Bronchial epithelial cell (primary cell): ENCODE measurements around the gene MICALL1. TPM values are rescaled to one million over a fixed set of nuclear protein-coding genes. Genes with fewer than 3 reads are reported as not detected.

Experiments used
- DNase-seq: peaks from one replicate; pipeline ENCODE4 v3.0.0-alpha.2; 2010; ENCODE audit warnings: low read depth
- FAIRE-seq: peaks from 2 replicates; lab custom pipeline; 2011; peaks lifted over from hg19 to GRCh38; lab: Jason Lieb, UNC
- H3K27me3 ChIP-seq: 2 replicates; pipeline ENCODE4 v1.5.1; 2011; ENCODE audit warnings: low read length; ENCODE audit not compliant: control insufficient read depth, insufficient read depth
- H3K36me3 ChIP-seq: 2 replicates; pipeline ENCODE4 v1.5.1; 2011; ENCODE audit warnings: low read length; ENCODE audit not compliant: control insufficient read depth, insufficient read depth
- H3K4me3 ChIP-seq: 2 replicates; pipeline ENCODE4 v1.5.1; 2011; ENCODE audit warnings: mild to moderate bottlenecking, low read depth, low read length, control low read depth
- total RNA-seq: library from RNA; depleted of rRNA; stranded (reverse); fragments of >200 nt; gene quantifications from 2 replicates; pipeline ENCODE4 v1.2.1, GENCODE V29; 2014
- TF ChIP-seq, protein P1 (sequence below): IDR thresholded peaks from 2 replicates; pipeline ENCODE4 v1.5.1; 2011; ENCODE audit warnings: mild to moderate bottlenecking, moderate library complexity, low read length, control low read depth, inconsistent platforms; ENCODE audit not compliant: insufficient read depth, severe bottlenecking

MICALL1 gene
- total RNA-seq, 1 donor from 2014 or later: 143 TPM

GRCh38 chr22:37985751-37986281, 79.7 kb downstream of the MICALL1 start:
- FAIRE-seq: no peak
- Histone ChIP-seq H3K27me3 (no peaks in the 10 kb centered on the region), H3K4me3 (no peak overlapping the region), H3K36me3 (no peaks in the 10 kb centered on the region)
- TF ChIP-seq, protein P1, sequence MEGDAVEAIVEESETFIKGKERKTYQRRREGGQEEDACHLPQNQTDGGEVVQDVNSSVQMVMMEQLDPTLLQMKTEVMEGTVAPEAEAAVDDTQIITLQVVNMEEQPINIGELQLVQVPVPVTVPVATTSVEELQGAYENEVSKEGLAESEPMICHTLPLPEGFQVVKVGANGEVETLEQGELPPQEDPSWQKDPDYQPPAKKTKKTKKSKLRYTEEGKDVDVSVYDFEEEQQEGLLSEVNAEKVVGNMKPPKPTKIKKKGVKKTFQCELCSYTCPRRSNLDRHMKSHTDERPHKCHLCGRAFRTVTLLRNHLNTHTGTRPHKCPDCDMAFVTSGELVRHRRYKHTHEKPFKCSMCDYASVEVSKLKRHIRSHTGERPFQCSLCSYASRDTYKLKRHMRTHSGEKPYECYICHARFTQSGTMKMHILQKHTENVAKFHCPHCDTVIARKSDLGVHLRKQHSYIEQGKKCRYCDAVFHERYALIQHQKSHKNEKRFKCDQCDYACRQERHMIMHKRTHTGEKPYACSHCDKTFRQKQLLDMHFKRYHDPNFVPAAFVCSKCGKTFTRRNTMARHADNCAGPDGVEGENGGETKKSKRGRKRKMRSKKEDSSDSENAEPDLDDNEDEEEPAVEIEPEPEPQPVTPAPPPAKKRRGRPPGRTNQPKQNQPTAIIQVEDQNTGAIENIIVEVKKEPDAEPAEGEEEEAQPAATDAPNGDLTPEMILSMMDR: no peak
- no peak for DNase-seq

DNA sequence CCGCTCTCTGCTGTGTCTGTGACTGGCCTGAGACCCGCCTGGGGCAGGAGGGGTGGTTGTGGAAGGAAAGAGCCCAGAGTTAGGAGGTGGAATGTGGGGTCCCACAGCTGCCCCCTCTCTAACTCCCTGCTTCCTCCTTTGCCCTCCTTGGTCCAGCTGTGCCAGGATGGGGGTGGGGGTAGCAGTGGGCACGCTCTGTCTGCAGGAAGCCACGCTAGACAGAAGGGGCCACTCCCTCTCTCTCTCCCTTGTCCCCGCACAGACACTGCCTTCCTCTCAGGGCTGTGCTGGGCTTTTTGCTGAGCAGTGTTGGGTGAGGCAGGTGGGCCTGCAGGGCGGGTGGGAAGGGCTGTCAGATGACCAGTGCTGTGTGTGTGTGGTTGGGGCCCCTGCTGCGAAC, 80.3 kb downstream of the MICALL1 start:
- FAIRE-seq: no peak
- TF ChIP-seq, protein P1: no peak

GRCh38 chr22:37989146-37990045, 83.3 kb downstream of the MICALL1 start:
- no peaks in the 10 kb centered on the region for H3K27me3 ChIP-seq
- TF ChIP-seq, protein P1: no peak
- peak; percentile 73 for FAIRE-seq
- no peak for DNase-seq
- H3K36me3 ChIP-seq: no peaks in the 10 kb centered on the region
- no peak overlapping the region for H3K4me3 ChIP-seq

More for the DNA sequence above, 80.3 kb downstream of the MICALL1 start:
- no peak overlapping the region for H3K4me3 ChIP-seq
- no peak for DNase-seq
- no peaks in the 10 kb centered on the region for H3K27me3 ChIP-seq
- H3K36me3 ChIP-seq: no peaks in the 10 kb centered on the region

- DNase-seq (no peak), FAIRE-seq (no peak)
- H3K4me3 ChIP-seq: no peak overlapping the region
- no peaks in the 10 kb centered on the region for H3K27me3 ChIP-seq
- no peaks in the 10 kb centered on the region for H3K36me3 ChIP-seq
- TF ChIP-seq, protein P1: no peak
Measured at GRCh38 chr22:37990301-37990700, 84.2 kb downstream of the MICALL1 start.

DNA sequence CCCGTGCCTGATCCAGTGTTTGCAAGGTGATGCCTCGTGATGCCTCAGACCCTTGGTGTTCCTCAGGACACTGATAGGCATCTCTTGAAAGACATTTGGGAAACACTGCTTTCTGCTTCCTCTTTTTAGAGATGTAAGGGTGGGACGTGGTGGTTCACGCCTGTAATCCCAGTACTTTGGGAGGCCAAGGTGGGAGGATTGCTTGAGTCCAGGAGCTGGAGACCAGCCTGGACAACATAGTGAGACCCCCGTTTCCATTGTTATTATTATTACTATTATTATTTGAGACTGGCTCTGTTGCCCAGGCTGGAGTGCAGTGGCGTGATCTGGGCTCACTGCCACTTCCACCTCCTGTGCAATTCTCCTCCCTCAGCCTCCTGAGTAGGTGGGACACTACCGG, 84.8 kb downstream of the MICALL1 start:
- no peak for FAIRE-seq

More for the DNA sequence above, 84.8 kb downstream of the MICALL1 start:
- no peaks in the 10 kb centered on the region for H3K36me3 ChIP-seq
- no peak for DNase-seq
- TF ChIP-seq, protein P1: no peak
- H3K27me3 ChIP-seq: no peaks in the 10 kb centered on the region
- no peak overlapping the region for H3K4me3 ChIP-seq
